Activated CD4-positive, alpha-beta T cell treated with anti-CD3 and anti-CD28 coated beads, Interleukin-2, amount 50 U/mL, for 48 hours (primary cell): Measurements from ENCODE around the gene SDCBP2.
A peak's percentile ranks its signal among the peaks of the same experiment; 100 is the strongest.

ENCODE experiments used
- DNase-seq, 2 experiments: peaks; one replicate each; pipeline ENCODE4 v3.0.0-alpha.2; 2020

The SDCBP2 gene

GRCh38 chr20:1330075-1330830, 1.3 kb upstream of the SDCBP2 start:
- peak; percentile 34 to 36 for DNase-seq

DNA sequence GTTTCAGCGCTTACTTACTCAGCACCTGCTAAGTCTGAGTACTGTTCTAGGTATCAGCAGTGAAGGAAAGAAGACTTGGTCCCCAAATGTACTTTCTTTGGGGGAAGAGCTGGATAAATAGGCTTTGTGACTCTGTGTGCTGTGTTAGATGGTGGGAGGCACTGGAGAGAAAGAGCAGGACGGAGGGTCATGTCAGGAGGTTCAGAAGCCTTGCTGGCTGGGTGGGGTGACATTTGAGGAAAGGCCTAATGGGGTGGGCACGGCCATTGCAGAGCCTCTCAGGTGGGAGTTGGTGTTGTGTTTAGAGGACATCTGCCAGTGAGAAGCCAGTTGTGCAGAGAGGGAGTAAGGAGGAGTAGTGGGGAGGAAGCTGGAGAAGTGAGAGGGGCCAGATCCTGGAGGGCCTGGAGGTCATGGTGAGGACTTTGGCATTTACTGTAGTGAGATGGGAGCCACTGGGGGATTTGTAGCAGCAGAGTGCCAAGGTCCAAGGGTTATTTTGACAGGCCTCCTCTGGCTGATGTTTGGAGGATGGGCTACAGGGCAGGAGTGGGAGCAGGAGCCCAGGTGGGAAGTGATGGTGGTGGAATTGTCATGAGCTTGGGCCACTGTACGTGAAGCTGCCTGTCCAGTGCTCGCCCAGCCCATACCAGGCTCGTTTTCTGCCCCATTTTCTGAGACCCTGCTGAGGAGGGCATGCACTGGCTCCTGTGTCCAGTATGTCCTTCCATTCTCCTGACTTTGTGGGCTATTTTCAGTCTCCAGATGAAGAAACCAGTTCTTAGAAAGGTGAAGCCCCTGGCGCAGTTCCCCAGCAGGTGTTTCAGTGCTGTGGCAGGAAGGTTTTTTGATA, 886 bp downstream of the SDCBP2 start:
- DNase-seq = peak in 1 of 2 experiments; percentile 2

DNA sequence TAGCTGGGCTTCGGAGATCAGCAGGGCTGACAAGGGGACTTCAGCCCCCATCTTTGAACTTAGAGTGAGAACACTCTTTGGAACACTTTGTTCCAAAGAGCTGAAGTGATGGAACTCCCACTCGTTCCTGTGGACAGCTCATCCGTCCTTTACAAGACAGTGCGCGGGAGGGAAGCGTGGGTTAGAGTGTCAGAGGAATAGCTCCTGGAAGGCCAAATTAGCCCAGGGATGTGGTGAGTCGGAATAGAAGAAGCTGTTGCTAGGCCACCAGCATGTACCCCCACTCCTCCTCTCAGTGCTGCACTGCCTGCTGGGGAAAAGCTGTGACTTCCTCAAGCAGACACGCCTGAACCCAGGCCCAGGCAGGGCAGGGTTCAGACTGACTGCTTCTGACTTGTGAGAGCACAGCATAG, 1.7 kb downstream of the SDCBP2 start:
- peak; percentile 24 to 25 for DNase-seq

DNA sequence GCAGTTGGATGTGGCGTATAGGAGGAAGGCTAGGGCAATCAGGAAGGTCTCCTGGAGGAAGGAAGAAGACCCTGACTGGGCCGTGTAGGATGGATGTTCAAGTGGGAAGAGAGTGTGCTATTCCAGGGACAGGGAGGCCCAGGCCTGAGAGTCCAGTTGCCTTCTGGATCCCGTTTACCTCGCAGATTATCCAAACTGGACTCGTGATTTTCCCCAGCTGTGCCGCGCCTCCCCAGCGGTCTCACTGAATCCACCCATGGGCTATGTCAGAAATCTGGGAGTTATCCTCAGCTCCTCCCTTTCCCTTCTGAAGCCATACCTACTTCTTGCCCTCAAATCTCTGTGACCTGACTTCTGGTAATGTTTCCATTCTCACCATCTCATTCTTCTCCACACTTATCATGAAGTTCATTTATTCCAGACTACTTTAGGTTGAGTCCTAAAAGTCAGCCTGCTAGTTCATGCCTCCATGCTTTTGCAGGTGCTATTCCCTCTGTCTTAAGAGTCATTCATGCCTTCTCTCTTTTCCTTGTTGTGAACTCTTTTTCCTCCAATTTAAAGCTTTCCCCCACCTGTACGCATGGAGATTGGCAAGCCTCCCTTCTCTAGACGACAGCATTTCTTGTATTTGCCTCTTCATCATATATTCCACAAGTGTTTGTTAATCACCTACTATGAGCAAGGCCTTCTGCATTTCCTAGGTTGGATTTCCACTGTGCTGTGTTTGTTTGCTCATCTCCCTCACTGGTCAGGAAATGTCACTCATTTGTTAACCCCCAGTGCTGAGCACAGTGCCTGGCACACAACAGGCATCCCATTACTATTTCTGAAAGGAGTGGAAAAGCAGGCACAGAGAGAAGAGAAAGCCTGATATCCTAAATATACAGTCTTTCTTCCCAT, 2.7 kb downstream of the SDCBP2 start:
- peak in 1 of 2 experiments; percentile 6 for DNase-seq

GRCh38 chr20:1325173-1326030, 3.5 kb downstream of the SDCBP2 start:
- peak; percentile 98 to 99 for DNase-seq

DNA sequence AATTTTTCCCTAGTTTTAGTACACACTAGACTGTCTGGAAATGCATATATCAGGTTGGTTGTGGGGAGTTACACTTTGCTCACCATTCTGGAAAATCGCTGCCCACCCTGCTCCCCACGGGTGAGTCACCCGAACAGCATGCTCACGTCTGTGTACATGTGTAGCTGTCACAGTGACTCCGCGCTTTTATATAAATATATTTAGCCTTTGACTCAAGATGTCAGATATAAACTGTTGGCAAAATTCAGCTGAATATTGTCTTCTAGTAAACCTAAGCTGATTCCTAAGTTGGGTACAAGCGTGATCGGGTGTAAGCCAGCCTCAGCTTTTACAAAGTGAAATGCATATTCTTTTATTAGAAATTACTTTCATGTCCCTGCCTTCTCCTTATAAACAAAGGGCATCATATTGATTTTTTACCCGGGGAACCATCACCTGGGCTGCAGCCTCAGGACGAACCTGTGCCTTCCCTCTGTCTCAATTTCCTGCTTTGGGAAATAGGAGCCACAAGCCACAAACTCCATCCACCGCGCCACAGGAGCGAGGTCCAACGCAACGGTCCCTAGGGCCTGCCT, 4.3 kb downstream of the SDCBP2 start:
- peak in 1 of 2 experiments; percentile 32 for DNase-seq

DNA sequence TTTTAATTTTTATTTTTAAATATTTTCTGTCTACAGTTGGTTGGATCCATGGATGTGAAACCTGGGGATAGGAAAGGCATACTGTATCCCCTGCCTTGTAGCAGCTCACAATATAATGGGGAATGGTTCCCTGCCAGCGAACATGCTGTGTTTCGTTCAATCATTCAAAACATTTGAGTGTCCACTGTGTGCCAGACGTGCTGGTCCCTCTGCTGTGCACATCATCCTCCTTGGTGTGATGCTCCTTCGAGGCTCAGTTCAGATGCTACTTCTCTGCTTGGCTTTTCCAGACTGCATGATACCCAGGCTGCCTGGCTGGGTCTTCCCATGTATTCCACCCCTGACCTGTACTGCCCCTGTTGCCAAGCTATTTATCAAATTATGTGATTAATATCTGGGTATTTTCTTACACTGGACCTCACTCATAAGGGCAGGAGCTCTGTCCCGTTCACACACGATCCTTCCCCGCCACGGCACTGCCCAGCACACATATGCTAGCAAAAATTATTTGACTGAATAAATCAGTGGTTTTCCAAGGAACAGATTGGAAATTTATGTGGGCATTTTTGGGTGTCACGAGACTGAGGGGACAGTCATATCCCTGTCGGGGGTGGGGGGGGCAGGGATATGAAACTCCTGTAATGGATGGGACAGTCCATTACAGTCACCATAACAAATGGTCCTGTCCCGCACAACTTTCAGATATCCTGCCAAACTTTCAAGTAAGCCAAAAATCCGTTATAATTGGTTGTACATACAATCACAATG, 4.9 kb downstream of the SDCBP2 start:
- no peak for DNase-seq

DNA sequence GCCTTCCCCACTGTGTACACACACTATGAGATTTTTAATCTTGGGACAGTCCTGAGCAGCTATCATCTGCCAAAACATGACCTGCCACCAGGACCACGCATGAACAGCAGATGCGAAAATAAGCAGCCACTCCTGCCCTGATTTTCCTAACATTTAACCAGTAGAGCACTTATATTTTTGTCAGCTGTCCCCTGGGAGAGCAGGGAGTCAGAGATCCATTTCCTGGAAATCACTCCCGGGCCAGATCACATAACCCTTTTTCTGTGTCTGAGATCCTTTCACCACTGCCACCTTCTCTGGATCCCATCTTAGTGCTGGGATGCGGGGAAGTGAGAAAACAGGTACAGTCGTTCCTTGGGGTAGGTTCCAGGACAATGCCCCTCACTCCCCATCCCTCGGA, 5.7 kb downstream of the SDCBP2 start:
- DNase-seq = no peak

DNA sequence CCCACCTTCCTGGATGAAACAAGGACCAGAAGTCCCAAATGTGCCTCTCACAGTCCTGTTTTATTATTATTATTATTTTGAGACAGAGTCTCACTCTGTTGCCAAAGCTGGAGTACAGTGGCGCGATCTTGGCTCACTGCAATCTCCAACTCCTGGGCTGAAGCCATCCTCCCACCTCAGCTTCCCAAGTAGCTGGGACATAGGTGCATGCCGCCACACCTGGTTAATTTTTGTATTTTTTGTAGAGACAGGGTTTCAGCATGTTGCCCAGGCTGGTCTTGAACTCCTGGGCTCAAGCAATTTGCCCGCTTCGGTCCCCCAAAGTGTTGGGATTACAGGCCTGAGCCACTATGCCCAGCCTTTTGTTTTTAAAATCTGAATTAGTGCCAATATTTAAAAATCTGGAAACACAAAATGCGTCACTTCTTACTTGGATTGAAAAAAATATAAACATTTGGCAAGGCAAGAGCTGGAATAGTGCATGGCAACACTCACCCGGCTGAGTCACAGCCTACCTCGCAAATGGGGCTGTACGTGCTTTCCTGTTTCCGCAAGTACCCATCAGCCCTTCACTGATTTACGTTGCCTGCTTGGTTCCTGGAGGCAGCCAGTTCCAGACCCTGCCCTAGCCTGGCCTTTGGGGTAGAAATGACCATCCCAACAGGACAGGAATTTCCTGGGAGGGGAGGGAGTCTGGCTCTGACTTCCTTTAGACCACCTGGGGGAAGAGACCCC, 6.3 kb downstream of the SDCBP2 start:
- DNase-seq = no peak

- no peak for DNase-seq
Measured at GRCh38 chr20:1321654-1321939, 7.3 kb downstream of the SDCBP2 start.

GRCh38 chr20:1320902-1321653, 7.9 kb downstream of the SDCBP2 start:
- no peak for DNase-seq

DNA sequence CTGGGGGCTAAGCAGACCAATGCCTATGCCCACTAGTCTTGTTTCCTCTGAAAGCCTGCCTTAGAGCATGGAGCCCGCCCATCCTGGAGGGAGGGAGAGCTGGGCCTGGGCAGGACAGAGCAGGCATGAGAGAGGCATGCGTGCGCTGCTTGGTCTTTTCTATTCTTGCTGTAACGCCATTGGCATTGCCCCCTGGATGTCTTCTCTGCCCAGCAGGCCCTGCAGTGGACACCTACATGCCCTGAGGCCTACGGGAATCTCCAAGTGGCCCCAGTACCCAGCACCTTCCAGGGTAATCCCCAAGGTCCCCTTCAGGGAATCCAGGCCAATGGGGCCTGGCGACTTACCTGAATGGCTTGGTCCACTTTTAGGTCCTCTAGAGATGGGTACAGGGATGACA, 8.9 kb downstream of the SDCBP2 start:
- DNase-seq = no peak

DNA sequence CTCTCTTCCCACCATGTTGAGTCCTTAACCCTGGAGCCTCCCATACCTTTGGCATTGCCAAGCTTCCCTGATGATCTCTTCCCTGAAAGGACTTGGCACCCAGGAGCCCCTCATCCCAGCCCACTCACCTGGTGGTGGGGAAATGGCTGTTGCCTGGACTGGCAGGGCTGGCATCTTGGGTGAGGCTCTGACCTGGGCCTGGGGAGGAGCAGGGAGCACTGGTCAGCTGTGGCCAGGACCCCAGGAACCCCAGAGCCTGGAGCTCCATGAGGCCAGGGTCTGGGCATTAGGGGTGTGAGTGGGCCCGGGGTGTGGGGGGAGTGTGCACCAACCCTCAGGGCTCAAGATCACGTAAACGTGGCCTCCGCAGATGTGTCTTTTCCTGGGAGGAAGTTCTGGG, 9.5 kb downstream of the SDCBP2 start:
- DNase-seq = no peak

GRCh38 chr20:1319051-1319450, 9.9 kb downstream of the SDCBP2 start:
- DNase-seq = no peak

- DNase-seq = no peak
Measured at GRCh38 chr20:1317545-1318255, 11.2 kb downstream of the SDCBP2 start.

DNA sequence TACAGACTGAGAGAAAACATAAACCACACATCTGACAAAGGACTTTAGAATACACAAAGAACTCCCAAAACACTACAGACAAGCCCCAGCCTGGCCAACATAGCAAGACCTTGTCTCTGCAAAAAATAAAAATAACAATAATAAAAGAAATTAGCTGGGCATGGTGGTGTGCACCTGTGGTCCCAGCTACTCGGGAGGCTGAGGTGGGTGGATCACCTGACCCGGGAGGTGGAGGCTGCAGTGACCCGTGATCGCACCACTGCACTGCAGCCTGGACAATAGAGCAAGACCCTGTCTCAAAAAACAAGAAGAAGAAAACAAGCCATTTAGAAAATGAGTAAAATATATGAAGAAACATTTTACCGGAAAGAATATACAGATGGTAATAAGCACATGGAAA, 13.1 kb downstream of the SDCBP2 start:
- no peak for DNase-seq

GRCh38 chr20:1313236-1313964, 15.5 kb downstream of the SDCBP2 start:
- DNase-seq = peak; percentile 72 to 73

DNA sequence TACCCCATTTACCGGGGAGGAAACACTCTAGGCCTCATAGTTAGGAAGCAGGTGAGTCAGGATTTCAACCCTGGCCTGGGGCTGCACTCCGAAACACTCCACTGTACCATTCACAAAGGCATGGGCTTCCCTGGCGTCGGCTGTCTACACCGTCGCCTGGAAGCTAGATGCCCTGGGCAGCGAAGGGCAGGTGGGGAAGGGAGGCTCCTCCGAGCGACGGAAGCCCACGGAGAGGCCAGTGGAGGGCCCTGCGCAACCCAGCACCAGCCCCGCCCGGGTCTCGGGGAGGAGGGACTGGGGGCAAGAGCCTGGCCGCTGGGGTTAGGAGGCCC, 16.1 kb downstream of the SDCBP2 start:
- DNase-seq = no peak
